K562 (cell line): Measurements from ENCODE around the gene ATXN1. TPM values are rescaled to one million over a fixed set of nuclear protein-coding genes. Genes with fewer than 3 reads are reported as not detected.

Experiments used
- ATAC-seq: fragments of 200-7000 bp; cut with Tn5 transposase; 3 replicates; pipeline ENCODE4 v1.9.1; 2020; ENCODE audit warnings: moderate library complexity
- BruUV-seq: library from RNA; stranded (reverse); fragments of 400-500 nt; replicated peaks from 2 replicates; lab custom pipeline; 2021; lab: Mats Ljungman, UMichigan
- CTCF ChIA-PET: fragments of 300-600 bp; formaldehyde crosslinking; extraction: SDS; loops from one replicate; lab custom pipeline; 2021; ENCODE audit warnings: low intra/inter-chr PET ratio; lab: Yijun Ruan, JAX
- POLR2A ChIA-PET: fragments of 300-600, 350-650 bp; sonication (Branson Sonifier 250); formaldehyde crosslinking; extraction: SDS; loops from one replicate; lab custom pipeline; 2021; ENCODE audit warnings: antibody characterized with exemption, inconsistent platforms; lab: Yijun Ruan, JAX
- DNase-seq, 4 experiments: peaks; one replicate each; pipeline versions ENCODE4 v3.0.0 to v3.0.0-alpha.2; 2011 to 2018; ENCODE audit warnings: low spot score in 3 of 4, mixed read lengths in 3 of 4; ENCODE audit errors: extremely low read depth in 1 of 4
- FAIRE-seq: peaks from 2 replicates; lab custom pipeline; 2011; peaks lifted over from hg19 to GRCh38; lab: Jason Lieb, UNC
- H2AFZ ChIP-seq: 2 replicates; pipeline ENCODE4 v1.6.0; 2011; ENCODE audit warnings: low read depth, low read length, control low read depth, inconsistent platforms
- H3K27ac ChIP-seq: fragments of 200-600 bp; 3 replicates; pipeline ENCODE4 v1.8.0; 2011; ENCODE audit warnings: low read depth, mild to moderate bottlenecking, control low read depth, inconsistent platforms, low read length, moderate library complexity, mixed read lengths; ENCODE audit errors: extremely low read depth
- H3K27me3 ChIP-seq, 2 experiments: fragments of 300-600 bp in 1 of 2; 2 replicates in 1 of 2; 3 replicates in 1 of 2; pipeline versions ENCODE4 v1.6.0 to v1.8.0; 2011; ENCODE audit warnings: inconsistent platforms in 2 of 2, low read length in 2 of 2, mild to moderate bottlenecking in 1 of 2, mixed read lengths in 1 of 2, moderate library complexity in 1 of 2; ENCODE audit not compliant: control insufficient read depth in 2 of 2, insufficient read depth in 2 of 2
- H3K36me3 ChIP-seq: fragments of 300-600 bp; 3 replicates; pipeline ENCODE4 v1.8.0; 2011; ENCODE audit warnings: mild to moderate bottlenecking, low read length, inconsistent platforms; ENCODE audit not compliant: control insufficient read depth, insufficient read depth
- H3K4me1 ChIP-seq, 2 experiments: fragments of 200-600 bp in 1 of 2; replicated peaks in 1 of 2; 2 replicates in 1 of 2; 3 replicates in 1 of 2; pipeline versions ENCODE4 v1.5.1 to v1.8.0; 2011; ENCODE audit warnings: inconsistent platforms in 2 of 2, low read length in 2 of 2, mild to moderate bottlenecking in 1 of 2, mixed read lengths in 1 of 2, moderate library complexity in 1 of 2; ENCODE audit not compliant: control insufficient read depth in 2 of 2, insufficient read depth in 2 of 2
- H3K4me2 ChIP-seq: 2 replicates; pipeline ENCODE4 v1.6.1; 2011; ENCODE audit warnings: low read length, control low read depth, inconsistent platforms, mixed read lengths; ENCODE audit not compliant: insufficient read depth
- H3K4me3 ChIP-seq: fragments of 200-600 bp; sonication (generic), shearing (Covaris generic); 2 replicates; pipeline ENCODE4 v1.5.1; 2016; ENCODE audit warnings: control low read depth, inconsistent platforms
- H3K79me2 ChIP-seq: fragments of 200-600 bp; 3 replicates; pipeline ENCODE4 v1.8.0; 2011; ENCODE audit warnings: low read length, inconsistent platforms; ENCODE audit not compliant: control insufficient read depth, insufficient read depth
- H3K9ac ChIP-seq, 2 experiments: 2 replicates each; pipeline versions ENCODE4 v1.6.0 to v1.6.1; 2011; ENCODE audit warnings: low read depth in 2 of 2, low read length in 2 of 2, control low read depth in 1 of 2, inconsistent platforms in 1 of 2, mild to moderate bottlenecking in 1 of 2, mixed read lengths in 1 of 2; ENCODE audit not compliant: insufficient read depth in 1 of 2
- H3K9me1 ChIP-seq: one replicate; pipeline ENCODE4 v1.6.0; 2011; ENCODE audit warnings: inconsistent platforms, mild to moderate bottlenecking, low read length, moderate library complexity; ENCODE audit not compliant: control insufficient read depth, insufficient read depth
- H3K9me3 ChIP-seq: replicated peaks from 2 replicates; pipeline ENCODE4 v1.5.1; 2011; ENCODE audit warnings: low read depth, low read length, inconsistent platforms; ENCODE audit not compliant: control insufficient read depth, insufficient read depth
- H4K20me1 ChIP-seq: replicated peaks from 2 replicates; pipeline ENCODE4 v1.6.1; 2011; ENCODE audit warnings: low read length, inconsistent platforms, mixed read lengths; ENCODE audit not compliant: control insufficient read depth, insufficient read depth
- ARHGAP35 ChIP-seq: fragments of 450-650 bp; IDR thresholded peaks from 2 replicates; pipeline ENCODE4 v1.6.1; 2018; ENCODE audit not compliant: partially characterized antibody
- CHD7 ChIP-seq: fragments of 200-600 bp; sonication (generic); IDR thresholded peaks from one replicate; pipeline ENCODE4 v1.6.1; 2012; ENCODE audit warnings: mild to moderate bottlenecking, low read depth, low read length, inconsistent platforms
- GTF2A2 ChIP-seq: IDR thresholded peaks from 2 replicates; pipeline ENCODE4 v1.6.1; 2016; ENCODE audit warnings: mild to moderate bottlenecking, missing genetic modification characterization, missing compliant biosample characterization
- HNRNPLL ChIP-seq: fragments of 200-400 bp; formaldehyde crosslinking; IDR thresholded peaks from 2 replicates; pipeline ENCODE4 v1.6.1; 2017; ENCODE audit warnings: low read length, low read depth, mild to moderate bottlenecking; ENCODE audit not compliant: poor library complexity, severe bottlenecking
- NCOA4 ChIP-seq: fragments of 450-650 bp; IDR thresholded peaks from 2 replicates; pipeline ENCODE4 v1.6.1; 2018; ENCODE audit warnings: mild to moderate bottlenecking; ENCODE audit not compliant: partially characterized antibody
- PCBP1 ChIP-seq: fragments of 200-400 bp; formaldehyde crosslinking; IDR thresholded peaks from 2 replicates; pipeline ENCODE4 v1.6.1; 2018; ENCODE audit warnings: mild to moderate bottlenecking, low read depth, low read length; ENCODE audit not compliant: poor library complexity, severe bottlenecking
- PKNOX1 ChIP-seq: fragments of 450-650 bp; IDR thresholded peaks from 2 replicates; pipeline ENCODE4 v1.6.1; 2016
- SIN3B ChIP-seq: fragments of 450-650 bp; IDR thresholded peaks from 2 replicates; pipeline ENCODE4 v1.6.1; 2017; ENCODE audit warnings: low read depth, mild to moderate bottlenecking, moderate library complexity
- XRCC5 ChIP-seq: fragments of 200-400 bp; formaldehyde crosslinking; IDR thresholded peaks from 2 replicates; pipeline ENCODE4 v1.6.1; 2017; ENCODE audit warnings: low read depth, mild to moderate bottlenecking, low read length
- ZNF184 ChIP-seq: sonication (generic); formaldehyde crosslinking; IDR thresholded peaks from 2 replicates; pipeline ENCODE4 v1.5.0; 2020; ENCODE audit warnings: missing genetic modification reagents
- WGBS: fragments of 100-300 bp; shearing (Covaris generic); methylation state at CpG from one replicate; pipeline ENCODE4 v1.1.6; 2016; ENCODE audit warnings: low coverage, mixed read lengths; ENCODE audit not compliant: insufficient coverage; ENCODE audit errors: missing lambda C conversion rate; 5-methylcytosine and 5-hydroxymethylcytosine counted together
- in situ Hi-C: fragments of 300-500 bp; cut with MboI; formaldehyde crosslinking; loops from 4 replicates; pipeline ENCODE4 v1.15.0; 2018; ENCODE audit warnings: inconsistent platforms, mixed read lengths
- intact Hi-C: fragments of 100-400 bp; cut with micrococcal nuclease; formaldehyde crosslinking; loops from 2 replicates; pipeline ENCODE4 v1.14.2; 2022
- polyA plus RNA-seq, 8 experiments: library from polyadenylated mRNA; depleted of rRNA in 4 of 8; stranded (reverse) in 5 of 8; unstranded in 3 of 8; fragments of >200 nt; fragmentation: Nextera tagmentation in 2 of 8; fragmentation: Illumina TruSeq in 1 of 8; extraction: Ambion mirVana in 2 of 8; extraction: Trizol in 1 of 8; gene quantifications; 2 replicates each; pipeline versions ENCODE4 v1.2.1 to v1.2.3, GENCODE V29; 2011 to 2014; ENCODE audit warnings: inconsistent platforms in 1 of 8, missing spikeins in 1 of 8
- total RNA-seq, 7 experiments: library from RNA; depleted of rRNA in 6 of 7; stranded (reverse); fragments of >200 nt in 6 of 7; fragmentation: Illumina TruSeq in 2 of 7; extraction: Trizol in 2 of 7; gene quantifications; 2 replicates each; pipeline versions ENCODE4 v1.2.1 to v1.2.3, GENCODE V29; 2011 to 2021; ENCODE audit warnings: low replicate concordance in 1 of 7

ATXN1 gene
- total and polyA plus RNA-seq, 9 of the 15 experiments (the other 6 are each of a cell fraction or from before 2014, with no cell fraction given): under 0.01 to 1.2 (median 0.58) TPM

- in situ Hi-C loops: no loop called here
- no peaks in the 10 kb centered on the region for H3K9me1 ChIP-seq
- CTCF ChIA-PET: no interaction called here
- TF ChIP-seq XRCC5 (no peak), SIN3B (no peak), NCOA4 (no peak), PKNOX1 (no peak), PCBP1 (no peak), HNRNPLL (no peak), ARHGAP35 (no peak), GTF2A2 (tag) (no peak), ZNF184 (CRISPR knock-in tag) (no peak), CHD7 (no peak)
Observed at GRCh38 chr6:16673011-16673797, 88.1 kb downstream of the ATXN1 start.

More at GRCh38 chr6:16673011-16673797, 88.1 kb downstream of the ATXN1 start:
- Histone ChIP-seq H3K4me3 (no peak overlapping the region), H3K4me1 (no peaks in the 10 kb centered on the region), H3K27me3 (no peaks in the 10 kb centered on the region; a peak in 1 of 5 replicates), H3K4me2 (no peak overlapping the region), H3K9ac (no peak overlapping the region), H4K20me1 (no peaks in the 10 kb centered on the region), H3K27ac (no peak overlapping the region), H2AFZ (no peak overlapping the region), H3K79me2 (no peaks in the 10 kb centered on the region), H3K9me3 (no peaks in the 10 kb centered on the region), H3K36me3 (no peaks in the 10 kb centered on the region)
- 2% methylated on average over 9 of the region's 9 CpGs for WGBS
- POLR2A ChIA-PET: no interaction called here
- DNase-seq: no peak
- FAIRE-seq: no peak
- no TSS peak for BruUV-seq
- no peak for ATAC-seq
- intact Hi-C loops: no loop called here
